KMS-11 (cell line): ENCODE data around the gene ADRB1.

Experiments used
- H2AFZ ChIP-seq: fragments of 200-600 bp; sonication (generic); 2 replicates; pipeline ENCODE4 v1.6.1; 2016; ENCODE audit warnings: antibody characterized with exemption, mixed run types, low read depth
- H3K27ac ChIP-seq: fragments of 200-600 bp; sonication (generic); 2 replicates; pipeline ENCODE4 v1.6.1; 2016; ENCODE audit warnings: mild to moderate bottlenecking, mixed run types
- H3K27me3 ChIP-seq: fragments of 200-600 bp; sonication (generic); 2 replicates; pipeline ENCODE4 v1.6.1; 2017; ENCODE audit warnings: mild to moderate bottlenecking, low read depth, mixed run types, moderate library complexity; ENCODE audit not compliant: insufficient read depth
- H3K36me3 ChIP-seq: fragments of 200-600 bp; sonication (generic); 2 replicates; pipeline ENCODE4 v1.6.1; 2017; ENCODE audit warnings: mild to moderate bottlenecking, mixed run types; ENCODE audit not compliant: insufficient read depth
- H3K4me1 ChIP-seq: fragments of 200-600 bp; sonication (generic); 2 replicates; pipeline ENCODE4 v1.6.1; 2016; ENCODE audit warnings: mild to moderate bottlenecking, low read depth, mixed run types; ENCODE audit not compliant: poor library complexity, severe bottlenecking
- H3K4me2 ChIP-seq: fragments of 200-600 bp; sonication (generic); 2 replicates; pipeline ENCODE4 v1.7.0; 2016; ENCODE audit warnings: mild to moderate bottlenecking, mixed run types
- H3K4me3 ChIP-seq: fragments of 200-600 bp; sonication (generic); IDR thresholded peaks from 2 replicates; pipeline ENCODE4 v1.6.1; 2017; ENCODE audit warnings: low read depth, low read length, mixed read lengths; ENCODE audit not compliant: insufficient read depth
- H3K79me2 ChIP-seq: fragments of 200-600 bp; sonication (generic); 2 replicates; pipeline ENCODE4 v1.6.1; 2016; ENCODE audit warnings: low read depth, mixed run types; ENCODE audit not compliant: insufficient read depth
- H3K9ac ChIP-seq: fragments of 200-600 bp; sonication (generic); 2 replicates; pipeline ENCODE4 v1.6.1; 2016; ENCODE audit warnings: mild to moderate bottlenecking, mixed run types
- H4K20me1 ChIP-seq: fragments of 200-600 bp; sonication (generic); 2 replicates; pipeline ENCODE4 v1.6.1; 2016; ENCODE audit warnings: mild to moderate bottlenecking, mixed run types; ENCODE audit not compliant: insufficient read depth
- CTCF ChIP-seq: fragments of 200-600 bp; sonication (generic); conservative IDR thresholded peaks from 2 replicates; pipeline ENCODE4 v1.6.1; 2017; ENCODE audit warnings: low read depth, mild to moderate bottlenecking, antibody characterized with exemption, low read length, moderate library complexity, mixed read lengths

ADRB1 gene

GRCh38 chr10:114010316-114010715 is 33.4 kb upstream of the ADRB1 start:
- TF ChIP-seq CTCF: no peak
- Histone ChIP-seq H3K4me2 (no peak overlapping the region), H2AFZ (no peak overlapping the region), H3K4me3 (no peak overlapping the region), H4K20me1 (no peaks in the 10 kb centered on the region), H3K36me3 (no peaks in the 10 kb centered on the region), H3K4me1 (no peaks in the 10 kb centered on the region), H3K9ac (no peak overlapping the region), H3K27ac (no peak overlapping the region), H3K79me2 (no peaks in the 10 kb centered on the region), H3K27me3 (no peaks in the 10 kb centered on the region)

DNA sequence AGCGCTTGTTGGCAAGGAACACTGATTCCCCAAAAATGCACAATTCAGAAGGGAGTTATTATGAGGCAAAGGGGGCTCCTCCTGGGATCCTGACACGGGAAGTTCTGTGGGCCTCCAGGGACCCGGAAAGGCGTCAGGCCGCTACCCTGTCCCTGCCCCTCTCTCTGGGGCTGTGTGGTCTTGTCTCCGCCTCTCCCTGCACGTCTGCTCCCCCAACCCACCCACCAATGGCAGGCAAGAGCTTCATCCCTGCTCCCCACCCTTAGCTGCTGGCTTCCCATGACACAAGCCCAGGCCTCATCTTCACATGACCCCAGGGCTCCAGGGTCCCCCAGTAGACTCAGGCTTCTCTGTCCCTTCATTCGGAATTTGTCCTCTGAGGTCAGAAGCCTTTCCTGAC is 31.0 kb upstream of the ADRB1 start:
- no peak overlapping the region for H2AFZ ChIP-seq
- no peak overlapping the region for H3K4me2 ChIP-seq
- no peaks in the 10 kb centered on the region for H3K36me3 ChIP-seq
- TF ChIP-seq CTCF: no peak
- no peaks in the 10 kb centered on the region for H4K20me1 ChIP-seq
- no peak overlapping the region for H3K4me3 ChIP-seq
- no peak overlapping the region for H3K9ac ChIP-seq
- no peaks in the 10 kb centered on the region for H3K79me2 ChIP-seq
- no peak overlapping the region for H3K27ac ChIP-seq
- no peaks in the 10 kb centered on the region for H3K27me3 ChIP-seq
- no peaks in the 10 kb centered on the region for H3K4me1 ChIP-seq

DNA sequence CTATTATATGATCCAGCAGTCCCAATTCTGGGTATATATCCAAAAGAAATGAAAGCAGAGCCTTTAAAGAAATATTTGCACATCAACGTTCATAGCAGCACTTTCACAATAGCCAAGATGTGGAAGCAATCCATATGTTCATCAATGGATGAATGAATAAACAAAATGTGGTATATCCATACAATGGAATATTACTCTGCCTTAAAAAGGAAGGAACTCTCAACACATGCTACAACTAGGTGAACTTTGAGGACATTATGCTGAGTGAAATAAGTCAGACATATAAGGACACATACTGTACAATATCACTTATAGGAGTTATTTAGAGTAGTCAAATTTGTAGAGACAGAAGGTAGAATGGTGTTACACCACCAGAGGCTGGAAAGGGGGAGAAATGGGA is 28.0 kb upstream of the ADRB1 start:
- H3K79me2 ChIP-seq: no peaks in the 10 kb centered on the region
- no peak overlapping the region for H3K9ac ChIP-seq
- H3K4me3 ChIP-seq: no peak overlapping the region
- no peak overlapping the region for H2AFZ ChIP-seq
- no peaks in the 10 kb centered on the region for H3K4me1 ChIP-seq
- H3K27ac ChIP-seq: no peak overlapping the region
- no peak overlapping the region for H3K4me2 ChIP-seq
- TF ChIP-seq CTCF: no peak
- H3K36me3 ChIP-seq: no peaks in the 10 kb centered on the region
- no peaks in the 10 kb centered on the region for H3K27me3 ChIP-seq
- no peaks in the 10 kb centered on the region for H4K20me1 ChIP-seq

DNA sequence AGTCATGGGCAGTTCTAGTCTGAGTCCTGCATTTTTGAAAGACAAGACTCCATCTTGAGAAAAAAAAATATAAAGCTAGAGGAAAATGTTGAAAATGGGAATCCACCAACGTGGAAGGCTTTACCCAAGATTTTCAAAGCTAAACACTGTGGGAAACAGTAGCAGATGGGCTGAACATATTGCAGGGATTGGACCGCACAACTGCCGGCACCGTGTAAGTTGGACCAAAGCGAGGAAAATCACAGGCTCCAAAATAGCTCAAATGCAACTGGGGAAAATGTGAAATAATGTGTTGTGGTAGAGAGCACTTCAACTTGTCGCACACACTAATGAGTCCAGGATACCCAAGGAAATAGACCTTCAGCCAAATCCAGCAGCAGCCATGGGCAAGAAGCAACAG is 26.4 kb upstream of the ADRB1 start:
- no peak for TF ChIP-seq CTCF
- H3K27me3 ChIP-seq: no peaks in the 10 kb centered on the region
- H3K36me3 ChIP-seq: no peaks in the 10 kb centered on the region
- H3K4me1 ChIP-seq: no peaks in the 10 kb centered on the region
- no peak overlapping the region for H3K4me3 ChIP-seq
- no peak overlapping the region for H3K9ac ChIP-seq
- no peak overlapping the region for H3K4me2 ChIP-seq
- H2AFZ ChIP-seq: no peak overlapping the region
- no peaks in the 10 kb centered on the region for H4K20me1 ChIP-seq
- H3K27ac ChIP-seq: no peak overlapping the region
- H3K79me2 ChIP-seq: no peaks in the 10 kb centered on the region

- H3K4me3 ChIP-seq: no peak overlapping the region
- H4K20me1 ChIP-seq: no peaks in the 10 kb centered on the region
- H2AFZ ChIP-seq: no peak overlapping the region
- TF ChIP-seq CTCF: no peak
- no peak overlapping the region for H3K4me2 ChIP-seq
- H3K4me1 ChIP-seq: no peaks in the 10 kb centered on the region
- H3K27me3 ChIP-seq: no peaks in the 10 kb centered on the region
- H3K27ac ChIP-seq: no peak overlapping the region
- no peaks in the 10 kb centered on the region for H3K36me3 ChIP-seq
- no peaks in the 10 kb centered on the region for H3K79me2 ChIP-seq
- H3K9ac ChIP-seq: no peak overlapping the region
Measured at GRCh38 chr10:114017873-114018272, 25.8 kb upstream of the ADRB1 start.
